Fibroblast of lung (primary cell): Measurements from ENCODE around the gene RAP1A. TPM values are rescaled to one million over a fixed set of nuclear protein-coding genes. Genes with fewer than 3 reads are reported as not detected.
"Not testable (repeated sequence)": the region's sequence is repeated elsewhere in the genome, so short reads cannot be mapped to it uniquely, and the experiment has no call there.

Source experiments
- DNase-seq, 2 donors: peaks; one replicate each; pipeline versions ENCODE4 v3.0.0 to v3.0.0-alpha.2; 2010; ENCODE audit warnings: low read depth in 2 of 2
- H2AFZ ChIP-seq: 2 replicates; pipeline ENCODE4 v1.5.1; 2012; ENCODE audit warnings: low read length, control low read depth, inconsistent platforms
- H3K27ac ChIP-seq: 2 replicates; pipeline ENCODE4 v1.5.1; 2011; ENCODE audit warnings: low read length, control low read depth; ENCODE audit not compliant: insufficient read depth
- H3K27me3 ChIP-seq: 2 replicates; pipeline ENCODE4 v1.5.1; 2011; ENCODE audit warnings: mild to moderate bottlenecking, low read length; ENCODE audit not compliant: control insufficient read depth, insufficient read depth
- H3K36me3 ChIP-seq: 2 replicates; pipeline ENCODE4 v1.5.1; 2011; ENCODE audit warnings: low read length; ENCODE audit not compliant: control insufficient read depth, insufficient read depth
- H3K4me1 ChIP-seq: 2 replicates; pipeline ENCODE4 v1.5.1; 2011; ENCODE audit warnings: low read length; ENCODE audit not compliant: control insufficient read depth, insufficient read depth; ENCODE audit errors: extremely low read depth
- H3K4me2 ChIP-seq: 2 replicates; pipeline ENCODE4 v1.5.1; 2011; ENCODE audit warnings: low read length, control low read depth; ENCODE audit not compliant: insufficient read depth; ENCODE audit errors: extremely low read depth
- H3K4me3 ChIP-seq, 4 experiments: fragments of 200-600 bp in 1 of 4; sonication (generic) in 1 of 4; replicated peaks in 1 of 4; 2 replicates each; pipeline ENCODE4 v1.5.1; 2011 to 2016; ENCODE audit warnings: low read length in 4 of 4, low read depth in 3 of 4, mild to moderate bottlenecking in 3 of 4, control low read depth in 2 of 4, inconsistent platforms in 1 of 4, mixed read lengths in 1 of 4; ENCODE audit not compliant: insufficient read depth in 1 of 4; ENCODE audit errors: control extremely low read depth in 1 of 4
- H3K79me2 ChIP-seq: 2 replicates; pipeline ENCODE4 v1.5.1; 2012; ENCODE audit warnings: mild to moderate bottlenecking, low read length, inconsistent platforms; ENCODE audit not compliant: control insufficient read depth, insufficient read depth
- H3K9ac ChIP-seq: 2 replicates; pipeline ENCODE4 v1.5.1; 2011; ENCODE audit warnings: mild to moderate bottlenecking, low read length, control low read depth; ENCODE audit not compliant: insufficient read depth
- H3K9me3 ChIP-seq: 2 replicates; pipeline ENCODE4 v1.5.1; 2012; ENCODE audit warnings: low read depth, low read length; ENCODE audit not compliant: control insufficient read depth, insufficient read depth
- H4K20me1 ChIP-seq: 2 replicates; pipeline ENCODE4 v1.5.1; 2011; ENCODE audit warnings: low read length; ENCODE audit not compliant: control insufficient read depth, insufficient read depth; ENCODE audit errors: extremely low read depth
- EZH2 ChIP-seq: IDR thresholded peaks from 2 replicates; pipeline ENCODE4 v1.5.1; 2012; ENCODE audit warnings: low read length, control low read depth, mild to moderate bottlenecking; ENCODE audit errors: missing control alignments
- polyA plus RNA-seq, 2 donors: library from polyadenylated mRNA; depleted of rRNA in 1 of 2; stranded (reverse) in 1 of 2; unstranded in 1 of 2; fragments of >200 nt; gene quantifications; 2 replicates each; pipeline ENCODE4 v1.2.1, GENCODE V29; 2011 to 2012; ENCODE audit warnings: missing spikeins in 1 of 2
- total RNA-seq: library from RNA; depleted of rRNA; stranded (reverse); fragments of >200 nt; gene quantifications from 2 replicates; pipeline ENCODE4 v1.2.1, GENCODE V29; 2014
- TF ChIP-seq, protein P1 (sequence below), 2 donors: IDR thresholded peaks in 1 of 2; conservative IDR thresholded peaks in 1 of 2; 1 replicate in 1 of 2; 2 replicates in 1 of 2; pipeline ENCODE4 v1.5.1; 2011 to 2012; ENCODE audit warnings: low read length in 2 of 2, control low read depth in 1 of 2, inconsistent platforms in 1 of 2, low read depth in 1 of 2, mild to moderate bottlenecking in 1 of 2

The RAP1A gene
- total and polyA plus RNA-seq, 2 donors (not counting 1 experiment from before 2014, with no cell fraction given) = 13.5 to 99.5 TPM

DNA sequence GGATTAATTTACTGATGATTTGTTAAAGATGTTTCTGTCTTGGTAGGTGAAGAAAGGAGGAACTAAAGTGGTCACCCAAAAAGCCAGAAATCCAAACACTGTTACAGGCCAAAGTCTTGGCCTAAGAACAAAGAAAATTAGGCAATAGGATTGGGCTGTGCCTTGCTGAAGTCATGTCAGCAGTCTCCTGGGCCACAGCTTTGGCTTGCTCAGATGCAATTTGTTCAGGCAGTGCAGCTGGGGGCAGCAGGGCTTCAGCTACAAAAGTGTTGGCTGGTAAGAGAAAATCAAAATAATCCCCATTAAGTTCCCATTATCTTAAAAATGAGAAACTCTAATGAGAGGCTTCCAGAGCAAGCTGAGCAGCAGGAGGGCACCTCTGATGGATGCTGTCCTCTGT is 14.0 kb upstream of the RAP1A start:
- Histone ChIP-seq H2AFZ (no peak overlapping the region), H3K4me1 (peaks cover 3% of the 10 kb centered on the region), H3K9ac (no peak overlapping the region), H3K27ac (no peak overlapping the region), H4K20me1 (no peaks in the 10 kb centered on the region), H3K36me3 (no peaks in the 10 kb centered on the region), H3K9me3 (no peaks in the 10 kb centered on the region), H3K79me2 (no peaks in the 10 kb centered on the region), H3K4me2 (no peak overlapping the region), H3K27me3 (no peaks in the 10 kb centered on the region), H3K4me3 (no peak overlapping the region)
- TF ChIP-seq, protein P1, sequence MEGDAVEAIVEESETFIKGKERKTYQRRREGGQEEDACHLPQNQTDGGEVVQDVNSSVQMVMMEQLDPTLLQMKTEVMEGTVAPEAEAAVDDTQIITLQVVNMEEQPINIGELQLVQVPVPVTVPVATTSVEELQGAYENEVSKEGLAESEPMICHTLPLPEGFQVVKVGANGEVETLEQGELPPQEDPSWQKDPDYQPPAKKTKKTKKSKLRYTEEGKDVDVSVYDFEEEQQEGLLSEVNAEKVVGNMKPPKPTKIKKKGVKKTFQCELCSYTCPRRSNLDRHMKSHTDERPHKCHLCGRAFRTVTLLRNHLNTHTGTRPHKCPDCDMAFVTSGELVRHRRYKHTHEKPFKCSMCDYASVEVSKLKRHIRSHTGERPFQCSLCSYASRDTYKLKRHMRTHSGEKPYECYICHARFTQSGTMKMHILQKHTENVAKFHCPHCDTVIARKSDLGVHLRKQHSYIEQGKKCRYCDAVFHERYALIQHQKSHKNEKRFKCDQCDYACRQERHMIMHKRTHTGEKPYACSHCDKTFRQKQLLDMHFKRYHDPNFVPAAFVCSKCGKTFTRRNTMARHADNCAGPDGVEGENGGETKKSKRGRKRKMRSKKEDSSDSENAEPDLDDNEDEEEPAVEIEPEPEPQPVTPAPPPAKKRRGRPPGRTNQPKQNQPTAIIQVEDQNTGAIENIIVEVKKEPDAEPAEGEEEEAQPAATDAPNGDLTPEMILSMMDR (conservative IDR thresholded peaks at IDR 0.05 in 1 of 2, IDR thresholded peaks at IDR 0.05 in 1 of 2; ENCODE audit: low read depth in 1 of 2, low read length in 2 of 2) = no peak
- no peak for TF ChIP-seq EZH2
- DNase-seq = peak; percentile 52 to 61

DNA sequence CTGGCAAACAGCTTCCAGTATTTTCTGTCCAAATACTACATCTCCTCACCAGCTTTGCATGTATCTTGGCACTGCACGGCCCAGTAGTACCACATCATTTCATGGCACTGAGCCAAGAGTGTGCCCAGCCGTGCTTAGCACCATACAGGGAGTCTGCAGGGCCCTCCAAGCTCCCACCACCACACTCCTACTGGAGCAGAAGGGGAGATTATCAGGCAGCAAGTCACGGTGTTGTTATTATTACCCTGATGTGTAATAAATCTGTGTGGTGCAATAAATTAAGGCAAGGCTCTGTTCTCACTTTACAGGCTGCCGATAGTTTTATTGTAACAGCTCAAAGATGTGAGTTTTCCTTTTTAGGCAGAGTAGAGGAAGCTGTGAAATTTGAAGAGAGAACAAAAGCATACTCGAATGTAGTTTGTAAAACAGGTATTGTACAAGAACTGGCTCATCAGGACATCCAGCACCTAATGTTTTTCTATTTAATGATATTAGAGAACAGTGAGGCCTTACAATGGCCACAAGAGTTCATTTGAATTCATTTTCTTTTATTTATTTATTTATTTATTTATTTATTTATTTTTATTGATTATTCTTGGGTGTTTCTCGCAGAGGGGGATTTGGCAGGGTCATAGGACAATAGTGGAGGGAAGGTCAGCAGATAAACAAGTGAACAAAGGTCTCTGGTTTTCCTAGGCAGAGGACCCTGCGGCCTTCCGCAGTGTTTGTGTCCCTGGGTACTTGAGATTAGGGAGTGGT is 13.0 kb upstream of the RAP1A start:
- not testable (repeated sequence) for H3K27me3 ChIP-seq, H2AFZ ChIP-seq, H3K27ac ChIP-seq, H3K9ac ChIP-seq, H4K20me1 ChIP-seq, H3K4me1 ChIP-seq, H3K9me3 ChIP-seq, H3K4me2 ChIP-seq, H3K4me3 ChIP-seq, DNase-seq, H3K36me3 ChIP-seq, H3K79me2 ChIP-seq

DNA sequence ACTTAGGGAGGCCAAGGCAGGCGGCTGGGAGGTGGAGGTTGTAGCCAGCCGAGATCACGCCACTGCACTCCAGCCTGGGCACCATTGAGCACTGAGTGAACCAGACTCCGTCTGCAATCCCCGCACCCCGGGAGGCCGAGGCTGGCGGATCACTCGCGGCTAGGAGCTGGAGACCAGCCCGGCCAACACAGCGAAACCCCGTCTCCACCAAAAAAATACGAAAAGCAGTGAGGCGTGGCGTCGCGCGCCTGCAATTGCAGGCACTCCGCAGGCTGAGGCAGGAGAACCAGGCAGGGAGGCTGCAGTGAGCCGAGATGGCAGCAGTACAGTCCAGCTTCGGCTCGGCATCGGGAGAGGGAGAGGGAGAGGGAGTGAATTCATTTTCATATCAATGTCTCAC is 11.1 kb upstream of the RAP1A start:
- not testable (repeated sequence) for H3K36me3 ChIP-seq, H2AFZ ChIP-seq, H3K4me3 ChIP-seq, H3K9me3 ChIP-seq, H3K27ac ChIP-seq, DNase-seq, H3K79me2 ChIP-seq, H3K9ac ChIP-seq, H3K4me2 ChIP-seq, H4K20me1 ChIP-seq, H3K4me1 ChIP-seq, H3K27me3 ChIP-seq

DNA sequence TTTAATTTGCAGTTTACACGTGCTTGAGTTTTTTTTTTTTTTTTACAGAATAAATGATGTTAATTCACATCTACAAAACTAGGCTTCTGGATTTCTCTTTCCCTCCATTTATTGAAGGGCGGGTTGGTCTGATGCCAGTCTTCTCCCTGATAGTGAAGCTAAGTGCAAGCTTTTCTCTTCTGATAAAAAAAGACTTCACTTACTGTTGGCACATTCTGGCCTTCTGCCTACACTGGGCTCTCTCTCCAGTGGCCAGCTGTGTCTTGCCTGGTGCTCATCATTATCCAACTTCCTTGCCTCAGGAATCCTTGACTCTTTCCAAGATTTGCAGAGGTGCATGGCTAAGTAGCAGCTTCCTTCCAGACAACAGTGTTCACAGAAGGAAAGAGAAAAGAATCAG is 7.6 kb upstream of the RAP1A start:
- Histone ChIP-seq H3K4me2 (no peak overlapping the region), H3K9me3 (no peaks in the 10 kb centered on the region), H3K27me3 (no peaks in the 10 kb centered on the region), H3K9ac (no peak overlapping the region), H3K36me3 (no peaks in the 10 kb centered on the region), H3K27ac (no peak overlapping the region), H3K4me3 (no peak overlapping the region), H4K20me1 (no peaks in the 10 kb centered on the region), H3K79me2 (no peaks in the 10 kb centered on the region), H3K4me1 (no peaks in the 10 kb centered on the region), H2AFZ (no peak overlapping the region)
- DNase-seq = no peak
- TF ChIP-seq, protein P1 (conservative IDR thresholded peaks at IDR 0.05 in 1 of 2, IDR thresholded peaks at IDR 0.05 in 1 of 2; ENCODE audit: low read depth in 1 of 2, low read length in 2 of 2) = no peak
- TF ChIP-seq EZH2 = no peak
